Ishikawa (cell line): Measurements from ENCODE around the gene HNRNPH2.

ENCODE experiments used
- CEBPB ChIP-seq: IDR thresholded peaks from 2 replicates; pipeline ENCODE4 v1.6.1; 2012
- CREB1 ChIP-seq: IDR thresholded peaks from 2 replicates; pipeline ENCODE4 v1.6.1; 2012; ENCODE audit warnings: low read depth
- EGR1 ChIP-seq: IDR thresholded peaks from 2 replicates; pipeline ENCODE4 v1.6.1; 2012
- EP300 ChIP-seq: IDR thresholded peaks from 2 replicates; pipeline ENCODE4 v1.6.1; 2012; ENCODE audit warnings: borderline replicate concordance
- FOXM1 ChIP-seq: IDR thresholded peaks from 2 replicates; pipeline ENCODE4 v1.6.1; 2012; ENCODE audit warnings: low read depth, borderline replicate concordance
- NFIC ChIP-seq: IDR thresholded peaks from 2 replicates; pipeline ENCODE4 v1.6.1; 2012
- RAD21 ChIP-seq: IDR thresholded peaks from 2 replicates; pipeline ENCODE4 v1.6.1; 2012; ENCODE audit warnings: low read depth
- TAF1 ChIP-seq: IDR thresholded peaks from 2 replicates; pipeline ENCODE4 v1.6.1; 2012; ENCODE audit warnings: low read depth, mild to moderate bottlenecking
- TCF12 ChIP-seq: IDR thresholded peaks from 2 replicates; pipeline ENCODE4 v1.6.1; 2012; ENCODE audit warnings: low read depth
- TEAD4 ChIP-seq: IDR thresholded peaks from 2 replicates; pipeline ENCODE4 v1.6.1; 2012
- YY1 ChIP-seq: IDR thresholded peaks from 2 replicates; pipeline ENCODE4 v1.6.1; 2012; ENCODE audit warnings: low read depth
- ZBTB7A ChIP-seq: IDR thresholded peaks from 2 replicates; pipeline ENCODE4 v1.6.1; 2012; ENCODE audit warnings: low read depth
- TF ChIP-seq, protein P1 (sequence below): IDR thresholded peaks from 2 replicates; pipeline ENCODE4 v1.6.1; 2012; ENCODE audit warnings: low read depth, mild to moderate bottlenecking
- TF ChIP-seq, protein P2 (sequence below): IDR thresholded peaks from 2 replicates; pipeline ENCODE4 v1.6.1; 2012
- TF ChIP-seq, protein P3 (sequence below): IDR thresholded peaks from 2 replicates; pipeline ENCODE4 v1.6.1; 2012

Gene HNRNPH2

DNA sequence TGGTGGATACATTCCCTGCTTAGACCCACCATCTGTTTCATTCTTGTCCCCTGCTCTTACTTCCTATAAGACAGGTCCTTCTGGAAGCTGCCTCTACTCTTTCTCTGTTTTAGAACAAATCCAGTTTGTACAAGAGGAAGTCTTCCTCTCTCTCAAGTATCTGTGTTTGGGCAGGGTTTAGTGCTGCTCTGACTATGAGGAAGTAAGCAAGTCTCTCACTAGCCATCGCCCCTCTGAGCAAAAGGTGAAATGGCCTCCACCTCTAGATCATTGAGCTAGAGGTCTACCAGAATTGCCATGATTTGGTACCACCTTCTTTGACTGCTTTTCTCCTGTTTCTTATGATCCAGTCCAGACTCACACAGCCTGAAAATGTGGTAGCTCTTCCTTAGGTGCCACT lies 30.5 kb upstream of the HNRNPH2 start:
- TF ChIP-seq CEBPB, result no peak
- TF ChIP-seq RAD21, result no peak
- TF ChIP-seq, protein P1, sequence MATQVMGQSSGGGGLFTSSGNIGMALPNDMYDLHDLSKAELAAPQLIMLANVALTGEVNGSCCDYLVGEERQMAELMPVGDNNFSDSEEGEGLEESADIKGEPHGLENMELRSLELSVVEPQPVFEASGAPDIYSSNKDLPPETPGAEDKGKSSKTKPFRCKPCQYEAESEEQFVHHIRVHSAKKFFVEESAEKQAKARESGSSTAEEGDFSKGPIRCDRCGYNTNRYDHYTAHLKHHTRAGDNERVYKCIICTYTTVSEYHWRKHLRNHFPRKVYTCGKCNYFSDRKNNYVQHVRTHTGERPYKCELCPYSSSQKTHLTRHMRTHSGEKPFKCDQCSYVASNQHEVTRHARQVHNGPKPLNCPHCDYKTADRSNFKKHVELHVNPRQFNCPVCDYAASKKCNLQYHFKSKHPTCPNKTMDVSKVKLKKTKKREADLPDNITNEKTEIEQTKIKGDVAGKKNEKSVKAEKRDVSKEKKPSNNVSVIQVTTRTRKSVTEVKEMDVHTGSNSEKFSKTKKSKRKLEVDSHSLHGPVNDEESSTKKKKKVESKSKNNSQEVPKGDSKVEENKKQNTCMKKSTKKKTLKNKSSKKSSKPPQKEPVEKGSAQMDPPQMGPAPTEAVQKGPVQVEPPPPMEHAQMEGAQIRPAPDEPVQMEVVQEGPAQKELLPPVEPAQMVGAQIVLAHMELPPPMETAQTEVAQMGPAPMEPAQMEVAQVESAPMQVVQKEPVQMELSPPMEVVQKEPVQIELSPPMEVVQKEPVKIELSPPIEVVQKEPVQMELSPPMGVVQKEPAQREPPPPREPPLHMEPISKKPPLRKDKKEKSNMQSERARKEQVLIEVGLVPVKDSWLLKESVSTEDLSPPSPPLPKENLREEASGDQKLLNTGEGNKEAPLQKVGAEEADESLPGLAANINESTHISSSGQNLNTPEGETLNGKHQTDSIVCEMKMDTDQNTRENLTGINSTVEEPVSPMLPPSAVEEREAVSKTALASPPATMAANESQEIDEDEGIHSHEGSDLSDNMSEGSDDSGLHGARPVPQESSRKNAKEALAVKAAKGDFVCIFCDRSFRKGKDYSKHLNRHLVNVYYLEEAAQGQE, result no peak

DNA sequence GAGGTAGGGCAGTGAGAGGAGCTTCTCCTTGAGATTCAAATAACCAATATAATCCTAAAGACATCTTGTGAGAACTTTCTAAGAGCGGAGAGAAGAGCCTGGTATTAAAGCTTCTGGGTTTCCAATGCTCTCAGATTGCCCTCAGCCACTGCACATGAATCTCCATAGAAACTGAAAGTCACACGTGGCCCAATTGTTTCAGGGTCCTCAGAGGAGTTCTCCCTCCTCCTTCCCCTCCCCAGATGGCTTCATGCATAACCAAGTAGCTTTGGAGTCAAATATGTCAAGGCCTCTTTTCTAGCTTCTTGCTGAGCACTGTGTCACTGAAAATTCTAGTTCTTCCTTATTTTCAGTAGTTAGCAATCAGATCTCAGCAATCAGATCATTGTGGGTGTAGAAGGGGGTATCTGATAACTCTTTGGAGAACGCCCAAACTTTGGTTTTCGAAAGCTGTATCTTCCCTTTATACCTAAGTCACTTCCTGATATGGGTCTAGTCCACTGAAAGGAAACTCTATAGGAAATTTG lies 24.3 kb upstream of the HNRNPH2 start:
- TF ChIP-seq TAF1 (no peak), ZBTB7A (no peak), CREB1 (no peak), YY1 (no peak), NFIC (no peak), RAD21 (no peak), TEAD4 (no peak), TCF12 (no peak), EP300 (no peak)
- TF ChIP-seq, protein P1, result no peak
- TF ChIP-seq, protein P2, sequence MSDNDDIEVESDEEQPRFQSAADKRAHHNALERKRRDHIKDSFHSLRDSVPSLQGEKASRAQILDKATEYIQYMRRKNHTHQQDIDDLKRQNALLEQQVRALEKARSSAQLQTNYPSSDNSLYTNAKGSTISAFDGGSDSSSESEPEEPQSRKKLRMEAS, result no peak
- TF ChIP-seq, protein P3, sequence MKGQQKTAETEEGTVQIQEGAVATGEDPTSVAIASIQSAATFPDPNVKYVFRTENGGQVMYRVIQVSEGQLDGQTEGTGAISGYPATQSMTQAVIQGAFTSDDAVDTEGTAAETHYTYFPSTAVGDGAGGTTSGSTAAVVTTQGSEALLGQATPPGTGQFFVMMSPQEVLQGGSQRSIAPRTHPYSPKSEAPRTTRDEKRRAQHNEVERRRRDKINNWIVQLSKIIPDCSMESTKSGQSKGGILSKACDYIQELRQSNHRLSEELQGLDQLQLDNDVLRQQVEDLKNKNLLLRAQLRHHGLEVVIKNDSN, result no peak

DNA sequence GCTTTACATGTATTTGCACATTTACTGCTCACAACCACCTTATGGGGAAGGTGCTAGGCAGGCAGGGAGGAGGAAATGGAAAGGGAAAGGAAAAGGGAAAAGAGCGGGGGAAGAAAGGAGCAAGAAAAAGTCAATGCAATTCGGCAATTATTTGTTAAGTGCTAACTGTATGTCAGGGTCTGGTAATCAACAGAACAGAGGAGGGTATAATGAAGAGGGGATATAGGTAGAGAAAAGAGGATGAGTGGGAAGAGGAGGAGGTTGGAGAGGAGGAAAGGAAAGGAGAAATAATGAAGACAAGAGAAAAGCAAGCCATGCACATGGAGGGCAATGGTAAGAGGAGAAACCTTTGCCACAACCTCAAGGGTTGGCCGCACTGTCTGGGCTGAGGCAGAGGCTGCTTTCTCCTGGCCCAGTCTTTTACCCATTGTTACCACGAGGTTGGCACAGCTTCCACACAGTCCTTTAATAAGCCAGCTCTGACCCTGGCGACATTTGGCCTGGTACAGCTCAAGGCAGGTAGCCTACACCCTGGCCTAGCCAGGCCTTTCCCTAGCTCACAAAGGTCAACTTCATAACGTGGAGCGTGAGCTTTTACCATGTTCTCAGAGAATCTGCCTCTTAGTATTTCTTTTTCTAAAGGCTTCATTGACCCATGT lies 22.9 kb upstream of the HNRNPH2 start:
- no peak for TF ChIP-seq TCF12
- TF ChIP-seq YY1, result no peak
- TF ChIP-seq EGR1, result no peak
- TF ChIP-seq NFIC, result no peak
- TF ChIP-seq, protein P3, result no peak
- no peak for TF ChIP-seq CEBPB
- TF ChIP-seq RAD21, result no peak
- TF ChIP-seq CREB1, result no peak
- no peak for TF ChIP-seq FOXM1
- TF ChIP-seq, protein P1, result no peak
- no peak for TF ChIP-seq ZBTB7A

DNA sequence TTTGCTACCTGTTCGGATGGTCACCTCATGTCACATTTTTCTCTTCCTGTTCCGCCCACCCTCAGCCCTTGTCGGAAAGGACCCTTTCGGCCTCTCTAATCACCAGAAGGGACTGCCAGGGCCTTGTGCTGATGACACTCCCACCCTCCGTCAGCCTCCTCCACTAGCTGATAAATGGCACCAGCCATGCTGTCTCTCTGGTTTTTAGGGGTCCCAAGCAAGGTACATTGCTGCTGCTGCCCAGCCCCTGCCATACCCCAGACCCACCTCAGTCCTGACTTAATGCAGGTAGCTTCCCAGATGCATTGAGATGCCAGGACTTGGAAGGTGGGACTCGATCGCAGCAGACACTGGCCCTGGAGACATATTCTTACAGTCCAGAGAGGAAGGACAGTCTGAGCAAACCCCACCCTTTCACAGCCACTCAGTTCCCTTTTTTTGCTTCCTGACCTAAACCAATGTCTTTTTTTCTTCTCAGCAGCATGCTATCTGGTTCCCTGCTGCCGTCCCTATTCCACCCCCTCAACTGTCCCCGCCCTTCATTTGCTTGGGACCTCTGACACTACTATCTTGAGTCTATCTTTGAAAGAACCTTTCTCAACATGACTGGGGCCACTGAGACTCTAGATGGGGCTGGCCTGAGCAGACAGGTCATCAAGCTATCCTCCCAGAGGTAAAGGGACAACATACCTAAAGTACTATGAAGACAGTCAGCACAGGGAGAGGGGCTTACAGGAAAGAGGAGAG lies 22.1 kb upstream of the HNRNPH2 start, which contains the start of gene BTK:
Gene BTK, minus strand, starts transcription at position 397 of the 747 bp plus-strand sequence. CDS start 10,907 bp downstream, outside the sequence.
- TF ChIP-seq EP300 (no peak), RAD21 (no peak), YY1 (no peak), FOXM1 (no peak), NFIC (no peak), ZBTB7A (no peak), EGR1 (no peak), CEBPB (no peak), CREB1 (no peak), TEAD4 (no peak), TAF1 (no peak), TCF12 (no peak)
- TF ChIP-seq, protein P2, result no peak
- TF ChIP-seq, protein P3, result no peak
- TF ChIP-seq, protein P1, result no peak
